Measurements from ENCODE around the gene CARNS1. TPM values are rescaled to one million over a fixed set of nuclear protein-coding genes. Genes with fewer than 3 reads are reported as not detected.

The CARNS1 gene
- total and polyA plus RNA-seq, 2 of the 8 experiments (the other 6 are each of a cell fraction or from before 2014, with no cell fraction given), result 0.82 to 1.1 TPM

- no peak for TF ChIP-seq CHD7 (IDR thresholded peaks at IDR 0.05; ENCODE audit: insufficient replicate concordance, low read length)
- TF ChIP-seq CBX8 (IDR thresholded peaks at IDR 0.05; ENCODE audit: borderline replicate concordance, low read depth, low read length), result no peak
- TF ChIP-seq SIRT6 (IDR thresholded peaks at IDR 0.05; ENCODE audit: low read length), result no peak
- no peak for TF ChIP-seq SIX5 (IDR thresholded peaks at IDR 0.05; ENCODE audit: low read depth, low read length)
- peak; percentile 80; the same call in 1 of the 2 replicates for TF ChIP-seq YY1 (IDR thresholded peaks at IDR 0.05; ENCODE audit: low read depth, low read length)
- no peak for TF ChIP-seq HDAC6 (IDR thresholded peaks at IDR 0.05; ENCODE audit: low read depth, low read length)
- no peak for TF ChIP-seq CBX5 (IDR thresholded peaks at IDR 0.05; ENCODE audit: low read depth, low read length)
- TF ChIP-seq SAP30 (IDR thresholded peaks at IDR 0.05; ENCODE audit: insufficient read depth, insufficient replicate concordance, low read length), result no peak
- TF ChIP-seq RBBP5 (IDR thresholded peaks at IDR 0.05; ENCODE audit: borderline replicate concordance, low read depth, low read length), result 0 out of 2 replicates have a peak, but pooled peaks have one; percentile 6
Measured at GRCh38 chr11:67401495-67402191, 13.8 kb upstream of the CARNS1 start, which contains the start of gene PPP1CA (continued).
